HCT116 (cell line): Measurements from ENCODE around the gene TAS2R30. TPM values are rescaled to one million over a fixed set of nuclear protein-coding genes. Genes with fewer than 3 reads are reported as not detected.
A peak's percentile ranks its signal among the peaks of the same experiment; 100 is the strongest.

Source experiments
- ATAC-seq: fragments of 200-7000 bp; cut with Tn5 transposase; 2 replicates; pipeline ENCODE4 v1.9.1; 2020; ENCODE audit warnings: mild to moderate bottlenecking, moderate library complexity
- BruUV-seq: library from RNA; stranded (reverse); fragments of 400-500 nt; replicated peaks from 2 replicates; lab custom pipeline; 2021; lab: Mats Ljungman, UMichigan
- CTCF ChIA-PET: fragments of 300-600 bp; sonication (Branson Sonifier 250); formaldehyde crosslinking; loops from one replicate; lab custom pipeline; 2021; ENCODE audit warnings: antibody characterized with exemption; lab: Charles Lee
- POLR2A ChIA-PET: fragments of 300-600, 350-600 bp; sonication (Branson Sonifier 250); formaldehyde crosslinking; loops from one replicate; lab custom pipeline; 2021; ENCODE audit warnings: antibody characterized with exemption; lab: Charles Lee
- RAD21 ChIA-PET, 2 experiments: fragments of 300-600 bp; sonication (Branson Sonifier 250); formaldehyde crosslinking; loops; one replicate each; lab custom pipeline; 2023; ENCODE audit warnings: low total read pairs in 2 of 2; ENCODE audit not compliant: uncharacterized antibody in 2 of 2, unreplicated experiment in 2 of 2, low non-redundant PET in 1 of 2; lab: Charles Lee
- DNase-seq: peaks from one replicate; pipeline ENCODE4 v3.0.0-alpha.2; 2010; ENCODE audit warnings: low read depth, low spot score
- H2AFZ ChIP-seq: fragments of 200-600 bp; shearing (Covaris generic), sonication (generic); 2 replicates; pipeline ENCODE4 v1.6.1; 2017; ENCODE audit warnings: low read depth, mixed run types, mixed read lengths, antibody characterized with exemption, low read length; ENCODE audit not compliant: poor library complexity, severe bottlenecking
- H3K27ac ChIP-seq: 2 replicates; pipeline ENCODE4 v1.5.1; 2012; ENCODE audit warnings: low read depth, low read length
- H3K27me3 ChIP-seq: fragments of 200-600 bp; sonication (generic); 2 replicates; pipeline ENCODE4 v1.6.1; 2016; ENCODE audit warnings: mixed run types, low read length, mixed read lengths; ENCODE audit not compliant: insufficient read depth
- H3K36me3 ChIP-seq, 2 experiments: fragments of 200-500 bp in 1 of 2; fragments of 200-600 bp in 1 of 2; sonication (Bioruptor generic) in 1 of 2; sonication (generic) in 1 of 2; 2 replicates each; pipeline versions ENCODE4 v1.5.1 to v1.6.1; 2014 to 2016; ENCODE audit warnings: low read length in 2 of 2, inconsistent platforms in 1 of 2, mixed read lengths in 1 of 2, mixed run types in 1 of 2; ENCODE audit not compliant: insufficient read depth in 2 of 2, control insufficient read depth in 1 of 2
- H3K4me1 ChIP-seq, 2 experiments: fragments of 200-600 bp in 1 of 2; sonication (generic) in 1 of 2; 2 replicates each; pipeline versions ENCODE4 v1.5.1 to v1.6.1; 2012 to 2017; ENCODE audit warnings: low read length in 2 of 2, inconsistent platforms in 1 of 2, mild to moderate bottlenecking in 1 of 2, mixed read lengths in 1 of 2, mixed run types in 1 of 2, moderate library complexity in 1 of 2; ENCODE audit not compliant: insufficient read depth in 2 of 2, control insufficient read depth in 1 of 2
- H3K4me2 ChIP-seq: fragments of 200-600 bp; sonication (generic); 2 replicates; pipeline ENCODE4 v1.6.1; 2017; ENCODE audit warnings: mixed run types, low read length, mixed read lengths
- H3K4me3 ChIP-seq, 2 experiments: fragments of 200-600 bp in 1 of 2; sonication (generic) in 1 of 2; replicated peaks in 1 of 2; 2 replicates each; pipeline ENCODE4 v1.5.1; 2011 to 2016; ENCODE audit warnings: low read length in 2 of 2, control low read depth in 1 of 2, low read depth in 1 of 2, mild to moderate bottlenecking in 1 of 2, mixed read lengths in 1 of 2, mixed run types in 1 of 2
- H3K79me2 ChIP-seq: fragments of 200-600 bp; sonication (generic); 2 replicates; pipeline ENCODE4 v1.6.1; 2017; ENCODE audit warnings: mild to moderate bottlenecking, mixed run types, low read length, moderate library complexity, mixed read lengths; ENCODE audit not compliant: insufficient read depth
- H3K9ac ChIP-seq: fragments of 200-600 bp; sonication (generic); 2 replicates; pipeline ENCODE4 v1.6.1; 2016; ENCODE audit warnings: low read length, mixed read lengths
- H3K9me2 ChIP-seq: fragments of 200-600 bp; sonication (generic), shearing (Covaris generic); 2 replicates; pipeline ENCODE4 v1.6.1; 2017; ENCODE audit warnings: mixed run types, mild to moderate bottlenecking, moderate library complexity; ENCODE audit not compliant: insufficient read depth
- H3K9me3 ChIP-seq, 2 experiments: fragments of 200-500 bp in 1 of 2; fragments of 200-600 bp in 1 of 2; sonication (Bioruptor generic) in 1 of 2; sonication (generic) in 1 of 2; 2 replicates each; pipeline ENCODE4 v1.6.1; 2014 to 2017; ENCODE audit warnings: low read length in 2 of 2, mixed read lengths in 2 of 2, inconsistent platforms in 1 of 2, low read depth in 1 of 2, mild to moderate bottlenecking in 1 of 2, mixed run types in 1 of 2, moderate library complexity in 1 of 2; ENCODE audit not compliant: control insufficient read depth in 1 of 2, insufficient read depth in 1 of 2
- H4K20me1 ChIP-seq: fragments of 200-600 bp; sonication (generic), shearing (Covaris generic); 2 replicates; pipeline ENCODE4 v1.6.1; 2017; ENCODE audit warnings: mixed run types, mild to moderate bottlenecking, moderate library complexity; ENCODE audit not compliant: insufficient read depth
- CBX3 ChIP-seq: IDR thresholded peaks from 2 replicates; pipeline ENCODE4 v1.6.1; 2012; ENCODE audit warnings: low read depth
- EGR1 ChIP-seq: IDR thresholded peaks from 2 replicates; pipeline ENCODE4 v1.6.1; 2012; ENCODE audit warnings: low read depth
- ELF1 ChIP-seq: IDR thresholded peaks from 2 replicates; pipeline ENCODE4 v1.6.1; 2012; ENCODE audit warnings: low read depth, borderline replicate concordance
- EZH2 ChIP-seq: fragments of 200-600 bp; sonication (generic); IDR thresholded peaks from 2 replicates; pipeline ENCODE4 v1.6.1; 2017; ENCODE audit warnings: antibody characterized with exemption, mixed run types
- EZH2phosphoT487 ChIP-seq: fragments of 200-600 bp; IDR thresholded peaks from 2 replicates; pipeline ENCODE4 v1.6.1; 2018; ENCODE audit warnings: antibody characterized with exemption, borderline replicate concordance
- FOSL1 ChIP-seq: IDR thresholded peaks from 2 replicates; pipeline ENCODE4 v1.6.1; 2012; ENCODE audit warnings: low read depth
- JUND ChIP-seq: IDR thresholded peaks from 2 replicates; pipeline ENCODE4 v1.6.1; 2012
- POLR2AphosphoS5 ChIP-seq: IDR thresholded peaks from 2 replicates; pipeline ENCODE4 v1.6.1; 2011; ENCODE audit warnings: mild to moderate bottlenecking, low read depth, low read length, moderate library complexity
- RAD21 ChIP-seq: IDR thresholded peaks from 2 replicates; pipeline ENCODE4 v1.6.1; 2012; ENCODE audit warnings: low read depth, mild to moderate bottlenecking
- SIN3A ChIP-seq: IDR thresholded peaks from 2 replicates; pipeline ENCODE4 v1.6.1; 2012; ENCODE audit warnings: low read depth
- SP1 ChIP-seq: IDR thresholded peaks from 2 replicates; pipeline ENCODE4 v1.6.1; 2012; ENCODE audit warnings: low read depth
- SRF ChIP-seq: IDR thresholded peaks from 2 replicates; pipeline ENCODE4 v1.6.1; 2012; ENCODE audit warnings: low read depth
- TCF7L2 ChIP-seq: IDR thresholded peaks from 2 replicates; pipeline ENCODE4 v1.7.0; 2011; ENCODE audit warnings: borderline replicate concordance, inconsistent platforms; ENCODE audit not compliant: insufficient read depth, insufficient read length; ENCODE audit errors: extremely low read depth
- ZNF274 ChIP-seq: fragments of 200-500 bp; sonication (Bioruptor generic); IDR thresholded peaks from 2 replicates; pipeline ENCODE4 v1.6.1; 2014; ENCODE audit warnings: mild to moderate bottlenecking, low read depth, low read length, inconsistent platforms
- intact Hi-C: fragments of 100-400 bp; cut with micrococcal nuclease; formaldehyde crosslinking; loops from 2 replicates; pipeline ENCODE4 v1.10.0; 2022
- total RNA-seq: library from RNA; stranded (reverse); gene quantifications from one replicate; pipeline ENCODE4 v1.2.1, GENCODE V29; 2021; ENCODE audit not compliant: unreplicated experiment
- TF ChIP-seq, protein P1 (sequence below): IDR thresholded peaks from 2 replicates; pipeline ENCODE4 v1.6.1; 2012
- TF ChIP-seq, protein P2 (sequence below): IDR thresholded peaks from 2 replicates; pipeline ENCODE4 v1.6.1; 2012
- TF ChIP-seq, protein P3 (sequence below): IDR thresholded peaks from 2 replicates; pipeline ENCODE4 v1.6.1; 2012; ENCODE audit warnings: low read depth

TAS2R30 gene
- total RNA-seq, 1 experiment from 2014 or later, result 1.5 TPM

DNA sequence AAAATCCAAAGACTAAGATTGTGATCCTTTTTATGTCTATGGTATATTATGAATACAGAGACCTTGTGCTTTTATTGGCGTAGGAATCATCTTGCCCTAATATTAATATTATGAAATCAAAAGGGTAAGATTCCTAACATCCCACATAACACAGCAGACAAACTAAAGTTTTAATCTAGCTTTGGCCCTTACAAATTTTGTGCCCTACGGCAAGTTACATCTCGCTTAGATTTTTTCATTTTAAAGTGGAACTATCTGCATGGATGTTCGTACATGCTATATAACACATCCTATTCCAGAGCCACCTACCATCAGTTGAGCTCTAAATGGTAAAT, 36.3 kb upstream of the TAS2R30 start:
- ChIA-PET RAD21 (interaction anchor here in 1 of 2 experiments (1.1 kb wide), 1 partner anchor 400 kb away, joined by 3 read pairs; no protein-coding TSS in a partner anchor), POLR2A (interaction anchor here (1.0 to 2.2 kb wide), 4 partner anchors 8 to 13 kb away, joined by 3 to 7 read pairs (median 4); no protein-coding TSS in a partner anchor), CTCF (interaction anchor here (1.5 to 2.1 kb wide), 2 partner anchors 29 to 400 kb away, joined by 6 to 9 read pairs; no protein-coding TSS in a partner anchor)
- H3K4me2 ChIP-seq, result peak overlapping the region; percentile 84
- peaks cover 0 to 17% of the 10 kb centered on the region in 2 experiments; a peak in 1 of 4 replicates for H3K36me3 ChIP-seq
- H3K79me2 ChIP-seq, result peaks cover 84% of the 10 kb centered on the region
- H3K4me1 ChIP-seq, result peaks cover 3 to 13% of the 10 kb centered on the region in 2 experiments; a peak in 2 of 4 replicates
- peaks cover 7% of the 10 kb centered on the region; the same call in 1 of the 2 replicates for H4K20me1 ChIP-seq
- TF ChIP-seq RAD21 (no peak), ELF1 (no peak), SRF (no peak), EZH2 (no peak)
- H3K27ac ChIP-seq, result peak overlapping the region; percentile 94
- peak overlapping the region; percentile 79 for H3K9ac ChIP-seq
- intact Hi-C loops, result no loop called here
- DNase-seq (no peak), ATAC-seq (no peak)
- H3K27me3 ChIP-seq, result no peaks in the 10 kb centered on the region
- no peaks in the 10 kb centered on the region for H3K9me2 ChIP-seq
- no TSS peak for BruUV-seq
- H3K4me3 ChIP-seq, result peak overlapping the region; percentile 77 to 83
- no peak overlapping the region for H2AFZ ChIP-seq
- no peaks in the 10 kb centered on the region for H3K9me3 ChIP-seq

DNA sequence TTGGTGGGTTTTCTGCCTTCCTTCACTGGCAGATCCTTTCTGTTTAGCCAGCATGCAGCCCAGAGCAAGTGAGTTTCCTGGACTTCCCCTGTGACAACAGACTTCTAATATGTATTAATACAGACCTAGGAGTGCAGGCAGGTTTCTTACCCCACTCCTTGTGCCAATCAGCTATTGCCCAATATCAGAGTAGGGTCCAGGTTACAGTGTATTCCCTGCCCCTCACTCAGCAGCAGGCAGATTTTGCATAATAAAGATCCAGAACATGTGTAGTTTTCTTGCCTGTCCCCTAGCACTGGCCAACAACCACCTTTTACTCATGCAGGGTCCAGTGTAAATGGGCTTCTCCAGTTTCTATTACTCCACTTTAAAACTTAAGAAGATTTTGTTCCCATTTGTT, 31.9 kb upstream of the TAS2R30 start:
- ChIA-PET POLR2A (no interaction called here), CTCF (no interaction called here), RAD21 (no interaction called here)
- Histone ChIP-seq H3K9ac (no peak overlapping the region), H3K4me3 (no peak overlapping the region), H3K9me3 (no peaks in the 10 kb centered on the region), H3K4me1 (peaks cover 0 to 9% of the 10 kb centered on the region in 2 experiments; a peak in 1 of 4 replicates), H3K36me3 (peaks cover 0 to 17% of the 10 kb centered on the region in 2 experiments; a peak in 1 of 4 replicates), H3K79me2 (peaks cover 99% of the 10 kb centered on the region), H3K9me2 (no peaks in the 10 kb centered on the region), H3K27me3 (no peaks in the 10 kb centered on the region), H3K4me2 (no peak overlapping the region), H2AFZ (no peak overlapping the region), H3K27ac (no peak overlapping the region), H4K20me1 (peaks cover 7% of the 10 kb centered on the region; the same call in 1 of the 2 replicates)
- no TSS peak for BruUV-seq
- TF ChIP-seq, protein P1, sequence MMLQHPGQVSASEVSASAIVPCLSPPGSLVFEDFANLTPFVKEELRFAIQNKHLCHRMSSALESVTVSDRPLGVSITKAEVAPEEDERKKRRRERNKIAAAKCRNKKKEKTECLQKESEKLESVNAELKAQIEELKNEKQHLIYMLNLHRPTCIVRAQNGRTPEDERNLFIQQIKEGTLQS, result no peak
- TF ChIP-seq SP1, result no peak
- no peak for TF ChIP-seq POLR2AphosphoS5
- TF ChIP-seq, protein P2, sequence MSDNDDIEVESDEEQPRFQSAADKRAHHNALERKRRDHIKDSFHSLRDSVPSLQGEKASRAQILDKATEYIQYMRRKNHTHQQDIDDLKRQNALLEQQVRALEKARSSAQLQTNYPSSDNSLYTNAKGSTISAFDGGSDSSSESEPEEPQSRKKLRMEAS, result no peak
- TF ChIP-seq ZNF274, result no peak
- no peak for TF ChIP-seq JUND
- no peak for TF ChIP-seq FOSL1
- TF ChIP-seq, protein P3, sequence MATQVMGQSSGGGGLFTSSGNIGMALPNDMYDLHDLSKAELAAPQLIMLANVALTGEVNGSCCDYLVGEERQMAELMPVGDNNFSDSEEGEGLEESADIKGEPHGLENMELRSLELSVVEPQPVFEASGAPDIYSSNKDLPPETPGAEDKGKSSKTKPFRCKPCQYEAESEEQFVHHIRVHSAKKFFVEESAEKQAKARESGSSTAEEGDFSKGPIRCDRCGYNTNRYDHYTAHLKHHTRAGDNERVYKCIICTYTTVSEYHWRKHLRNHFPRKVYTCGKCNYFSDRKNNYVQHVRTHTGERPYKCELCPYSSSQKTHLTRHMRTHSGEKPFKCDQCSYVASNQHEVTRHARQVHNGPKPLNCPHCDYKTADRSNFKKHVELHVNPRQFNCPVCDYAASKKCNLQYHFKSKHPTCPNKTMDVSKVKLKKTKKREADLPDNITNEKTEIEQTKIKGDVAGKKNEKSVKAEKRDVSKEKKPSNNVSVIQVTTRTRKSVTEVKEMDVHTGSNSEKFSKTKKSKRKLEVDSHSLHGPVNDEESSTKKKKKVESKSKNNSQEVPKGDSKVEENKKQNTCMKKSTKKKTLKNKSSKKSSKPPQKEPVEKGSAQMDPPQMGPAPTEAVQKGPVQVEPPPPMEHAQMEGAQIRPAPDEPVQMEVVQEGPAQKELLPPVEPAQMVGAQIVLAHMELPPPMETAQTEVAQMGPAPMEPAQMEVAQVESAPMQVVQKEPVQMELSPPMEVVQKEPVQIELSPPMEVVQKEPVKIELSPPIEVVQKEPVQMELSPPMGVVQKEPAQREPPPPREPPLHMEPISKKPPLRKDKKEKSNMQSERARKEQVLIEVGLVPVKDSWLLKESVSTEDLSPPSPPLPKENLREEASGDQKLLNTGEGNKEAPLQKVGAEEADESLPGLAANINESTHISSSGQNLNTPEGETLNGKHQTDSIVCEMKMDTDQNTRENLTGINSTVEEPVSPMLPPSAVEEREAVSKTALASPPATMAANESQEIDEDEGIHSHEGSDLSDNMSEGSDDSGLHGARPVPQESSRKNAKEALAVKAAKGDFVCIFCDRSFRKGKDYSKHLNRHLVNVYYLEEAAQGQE, result no peak
- TF ChIP-seq TCF7L2, result no peak
- no peak for TF ChIP-seq EGR1
- no peak for TF ChIP-seq EZH2phosphoT487
- no peak for TF ChIP-seq SIN3A
- TF ChIP-seq CBX3, result no peak
- intact Hi-C loops, result no loop called here
- ATAC-seq (no peak), DNase-seq (no peak)
